HG02840 (cell line): Measurements from ENCODE around the gene TUBGCP3.
"Not testable (repeated sequence)": the region's sequence is repeated elsewhere in the genome, so short reads cannot be mapped to it uniquely, and the experiment has no call there.

Experiments
- ATAC-seq: cut with Tn5 transposase; IDR thresholded peaks from one replicate; pipeline ENCODE4 v1.9.1; 2021; ENCODE audit warnings: mild to moderate bottlenecking, moderate library complexity, moderate number of reproducible peaks; ENCODE audit not compliant: unreplicated experiment, low FRiP score

TUBGCP3 gene

GRCh38 chr13:112487127-112487517, 100.8 kb downstream of the TUBGCP3 start:
- ATAC-seq: no peak

- ATAC-seq: no peak
Observed at GRCh38 chr13:112486386-112487126, 101.4 kb downstream of the TUBGCP3 start.

GRCh38 chr13:112485814-112486213, 102.1 kb downstream of the TUBGCP3 start:
- ATAC-seq: not testable (repeated sequence)

- ATAC-seq: no peak
Observed at GRCh38 chr13:112483299-112483698, 104.7 kb downstream of the TUBGCP3 start.

- no peak for ATAC-seq
Observed at GRCh38 chr13:112481458-112481857, 106.5 kb downstream of the TUBGCP3 start.

- no peak for ATAC-seq
Observed at GRCh38 chr13:112479389-112479788, 108.6 kb downstream of the TUBGCP3 start.

GRCh38 chr13:112477070-112477619, 110.8 kb downstream of the TUBGCP3 start:
- ATAC-seq: no peak

GRCh38 chr13:112475889-112476288, 112.1 kb downstream of the TUBGCP3 start:
- ATAC-seq: no peak

GRCh38 chr13:112474869-112475268, 113.1 kb downstream of the TUBGCP3 start:
- ATAC-seq: no peak

GRCh38 chr13:112473818-112474217, 114.1 kb downstream of the TUBGCP3 start:
- no peak for ATAC-seq

- no peak for ATAC-seq
Observed at GRCh38 chr13:112469071-112469745, 118.7 kb downstream of the TUBGCP3 start.

- no peak for ATAC-seq
Observed at GRCh38 chr13:112468069-112468468, 119.9 kb downstream of the TUBGCP3 start.

GRCh38 chr13:112467236-112467635, 120.7 kb downstream of the TUBGCP3 start:
- ATAC-seq: no peak

GRCh38 chr13:112466132-112467058, 121.6 kb downstream of the TUBGCP3 start:
- no peak for ATAC-seq

GRCh38 chr13:112465251-112466131, 122.5 kb downstream of the TUBGCP3 start:
- ATAC-seq: no peak

- ATAC-seq: no peak
Observed at GRCh38 chr13:112464720-112465119, 123.2 kb downstream of the TUBGCP3 start.

- no peak for ATAC-seq
Observed at GRCh38 chr13:112462408-112462807, 125.5 kb downstream of the TUBGCP3 start.

GRCh38 chr13:112457485-112457884, 130.5 kb downstream of the TUBGCP3 start:
- ATAC-seq: no peak

GRCh38 chr13:112457081-112457480, 130.9 kb downstream of the TUBGCP3 start:
- ATAC-seq: no peak
